GM12864 (cell line): ENCODE measurements around the gene BDKRB1.
"Not testable (repeated sequence)": the region's sequence is repeated elsewhere in the genome, so short reads cannot be mapped to it uniquely, and the experiment has no call there.

ENCODE experiments used
- DNase-seq: peaks from one replicate; pipeline ENCODE4 v3.0.0-alpha.2; 2011; ENCODE audit warnings: low read depth
- H3K4me3 ChIP-seq: 2 replicates; pipeline ENCODE4 v1.5.1; 2011; ENCODE audit warnings: mild to moderate bottlenecking, low read depth, low read length, control low read depth
- TF ChIP-seq, protein P1 (sequence below): IDR thresholded peaks from 2 replicates; pipeline ENCODE4 v1.5.1; 2011; ENCODE audit warnings: low read depth, mild to moderate bottlenecking, moderate library complexity, low read length, control low read depth, inconsistent platforms; ENCODE audit errors: missing control alignments

The BDKRB1 gene

GRCh38 chr14:96242126-96242525 is 13.9 kb upstream of the BDKRB1 start:
- TF ChIP-seq, protein P1, sequence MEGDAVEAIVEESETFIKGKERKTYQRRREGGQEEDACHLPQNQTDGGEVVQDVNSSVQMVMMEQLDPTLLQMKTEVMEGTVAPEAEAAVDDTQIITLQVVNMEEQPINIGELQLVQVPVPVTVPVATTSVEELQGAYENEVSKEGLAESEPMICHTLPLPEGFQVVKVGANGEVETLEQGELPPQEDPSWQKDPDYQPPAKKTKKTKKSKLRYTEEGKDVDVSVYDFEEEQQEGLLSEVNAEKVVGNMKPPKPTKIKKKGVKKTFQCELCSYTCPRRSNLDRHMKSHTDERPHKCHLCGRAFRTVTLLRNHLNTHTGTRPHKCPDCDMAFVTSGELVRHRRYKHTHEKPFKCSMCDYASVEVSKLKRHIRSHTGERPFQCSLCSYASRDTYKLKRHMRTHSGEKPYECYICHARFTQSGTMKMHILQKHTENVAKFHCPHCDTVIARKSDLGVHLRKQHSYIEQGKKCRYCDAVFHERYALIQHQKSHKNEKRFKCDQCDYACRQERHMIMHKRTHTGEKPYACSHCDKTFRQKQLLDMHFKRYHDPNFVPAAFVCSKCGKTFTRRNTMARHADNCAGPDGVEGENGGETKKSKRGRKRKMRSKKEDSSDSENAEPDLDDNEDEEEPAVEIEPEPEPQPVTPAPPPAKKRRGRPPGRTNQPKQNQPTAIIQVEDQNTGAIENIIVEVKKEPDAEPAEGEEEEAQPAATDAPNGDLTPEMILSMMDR = no peak
- DNase-seq = no peak
- H3K4me3 ChIP-seq = no peak overlapping the region

DNA sequence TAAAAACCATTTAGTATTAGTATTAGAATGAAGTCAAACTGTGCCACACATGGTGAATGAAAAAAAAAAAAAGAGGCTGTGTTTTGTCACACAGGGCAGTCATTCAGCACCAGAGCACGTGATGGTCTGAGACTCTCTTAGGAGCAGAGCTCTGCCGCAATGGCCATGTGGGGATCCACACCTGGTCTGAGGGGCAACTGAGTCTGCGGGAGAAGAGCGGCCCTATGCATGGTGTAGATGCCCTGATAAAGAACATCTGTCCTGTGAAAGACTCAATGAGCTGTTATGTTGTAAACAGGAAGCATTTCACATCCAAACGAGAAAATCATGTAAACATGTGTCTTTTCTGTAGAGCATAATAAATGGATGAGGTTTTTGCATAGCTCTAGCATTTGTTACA is 12.2 kb upstream of the BDKRB1 start:
- DNase-seq = no peak
- TF ChIP-seq, protein P1 = no peak
- no peak overlapping the region for H3K4me3 ChIP-seq

- not testable (repeated sequence) for H3K4me3 ChIP-seq, DNase-seq
Observed at GRCh38 chr14:96245074-96245473, 10.9 kb upstream of the BDKRB1 start.

DNA sequence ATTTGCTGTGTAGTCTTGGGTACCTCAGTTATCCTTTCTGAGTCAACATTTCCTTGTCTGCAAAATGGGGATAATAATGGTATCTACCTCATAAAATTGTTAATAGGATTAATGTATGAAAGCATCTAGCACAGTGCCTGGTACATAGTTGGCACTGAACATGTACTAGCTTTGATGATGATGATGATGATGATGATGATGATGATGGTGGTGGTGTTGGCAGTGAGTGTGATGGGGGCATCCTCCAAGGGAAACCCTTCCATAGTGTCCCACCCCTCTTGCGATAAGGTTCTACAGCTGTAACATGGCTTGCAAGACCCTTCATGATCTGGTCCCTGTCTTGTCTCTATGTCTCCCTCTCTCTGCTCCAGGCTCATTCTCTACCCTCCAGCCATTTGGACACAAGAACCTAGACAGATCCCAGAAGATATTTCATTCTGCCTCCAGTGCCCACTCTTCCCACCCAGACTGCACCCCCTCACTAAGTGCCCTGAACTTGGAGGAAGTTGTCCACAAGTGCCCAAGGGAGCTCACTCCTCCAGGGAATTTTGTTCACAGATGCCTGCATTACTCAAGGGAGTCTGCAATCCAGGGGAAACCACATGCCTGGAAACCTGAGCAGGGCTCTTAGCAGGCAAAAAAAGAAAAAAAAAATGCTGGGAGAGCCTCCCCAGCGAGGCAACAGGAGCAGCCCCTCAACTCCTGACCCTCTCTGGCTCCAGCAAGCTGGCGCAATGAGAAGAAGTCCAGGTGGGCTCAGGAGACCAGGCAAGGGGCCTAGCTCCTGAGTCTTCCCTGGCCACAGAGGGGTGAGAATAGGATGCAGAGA is 10.1 kb upstream of the BDKRB1 start:
- TF ChIP-seq, protein P1 = no peak
- no peak for DNase-seq
- H3K4me3 ChIP-seq = no peak overlapping the region

- no peak overlapping the region for H3K4me3 ChIP-seq
- TF ChIP-seq, protein P1 = no peak
- no peak for DNase-seq
Observed at GRCh38 chr14:96246539-96246847, 9.5 kb upstream of the BDKRB1 start.

DNA sequence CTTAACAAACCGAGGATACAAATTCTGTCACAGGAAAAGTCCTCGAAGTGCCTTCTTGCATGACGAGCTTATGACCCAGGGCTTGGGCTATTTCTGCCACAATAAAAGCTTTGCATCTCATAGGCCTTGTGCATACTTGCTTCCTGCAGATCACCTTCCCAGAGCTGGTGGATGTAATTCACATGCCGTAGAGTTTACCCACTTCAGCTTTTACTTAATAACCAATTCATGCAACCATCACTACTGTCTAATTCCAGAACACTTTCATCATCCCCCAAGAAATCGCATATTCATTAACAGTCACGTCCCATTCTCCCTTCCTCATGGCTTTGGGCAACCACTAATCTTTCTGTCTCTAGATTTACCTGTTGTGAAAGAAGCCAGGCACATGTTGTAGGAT is 9.0 kb upstream of the BDKRB1 start:
- no peak overlapping the region for H3K4me3 ChIP-seq
- no peak for DNase-seq
- TF ChIP-seq, protein P1 = no peak

GRCh38 chr14:96249029-96249428 is 7.0 kb upstream of the BDKRB1 start:
- TF ChIP-seq, protein P1 = no peak
- no peak for DNase-seq
- no peak overlapping the region for H3K4me3 ChIP-seq
